SKM-1 treated with dmso at 0.1 percent for 144 hours (cell line): ENCODE measurements around the gene NIFK.
"Not testable (repeated sequence)": the region's sequence is repeated elsewhere in the genome, so short reads cannot be mapped to it uniquely, and the experiment has no call there.

Source experiments
- DNase-seq: peaks from one replicate; lab custom pipeline; 2025; ENCODE audit not compliant: unreplicated experiment; lab: John Stamatoyannopoulos, UW

The NIFK gene

DNA sequence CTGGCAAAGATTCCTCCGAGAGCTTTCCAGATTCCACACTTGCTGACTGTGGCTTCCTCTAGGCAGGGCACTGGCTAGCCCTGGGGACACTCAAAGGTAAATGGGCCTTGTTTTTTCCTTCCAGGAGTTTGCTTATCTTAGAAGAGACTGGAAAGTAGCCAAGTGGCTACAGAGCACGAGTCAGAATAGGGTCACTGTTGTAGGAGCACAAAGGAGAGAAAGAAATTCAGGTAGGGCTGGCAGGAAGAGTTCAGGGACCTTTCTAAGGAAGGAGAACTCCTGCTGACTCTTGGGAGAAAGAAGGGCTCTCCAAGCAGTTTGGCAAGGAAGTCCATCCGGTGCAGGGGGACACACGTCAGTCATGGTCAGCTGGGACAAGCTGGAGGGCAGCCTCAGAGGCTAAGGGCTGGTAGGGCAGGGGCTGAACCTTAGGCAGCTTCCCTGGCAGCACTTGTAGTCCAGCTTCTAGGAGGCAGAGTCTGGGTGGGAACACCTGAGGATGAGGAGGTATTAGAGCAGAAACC, 39.5 kb downstream of the NIFK start:
- no peak for DNase-seq

- no peak for DNase-seq
Measured at GRCh38 chr2:121696410-121696930, 40.2 kb downstream of the NIFK start.

- DNase-seq: no peak
Measured at GRCh38 chr2:121695171-121695451, 41.6 kb downstream of the NIFK start.

GRCh38 chr2:121694398-121695170, 42.1 kb downstream of the NIFK start:
- no peak for DNase-seq

- not testable (repeated sequence) for DNase-seq
Measured at GRCh38 chr2:121690572-121690971, 46.1 kb downstream of the NIFK start.

GRCh38 chr2:121690095-121690494, 46.6 kb downstream of the NIFK start:
- DNase-seq: no peak

GRCh38 chr2:121689356-121689755, 47.3 kb downstream of the NIFK start:
- no peak for DNase-seq

GRCh38 chr2:121688820-121689219, 47.9 kb downstream of the NIFK start:
- DNase-seq: no peak

- DNase-seq: no peak
Measured at GRCh38 chr2:121686902-121687301, 49.8 kb downstream of the NIFK start.

GRCh38 chr2:121686218-121686617, 50.5 kb downstream of the NIFK start:
- DNase-seq: no peak

DNA sequence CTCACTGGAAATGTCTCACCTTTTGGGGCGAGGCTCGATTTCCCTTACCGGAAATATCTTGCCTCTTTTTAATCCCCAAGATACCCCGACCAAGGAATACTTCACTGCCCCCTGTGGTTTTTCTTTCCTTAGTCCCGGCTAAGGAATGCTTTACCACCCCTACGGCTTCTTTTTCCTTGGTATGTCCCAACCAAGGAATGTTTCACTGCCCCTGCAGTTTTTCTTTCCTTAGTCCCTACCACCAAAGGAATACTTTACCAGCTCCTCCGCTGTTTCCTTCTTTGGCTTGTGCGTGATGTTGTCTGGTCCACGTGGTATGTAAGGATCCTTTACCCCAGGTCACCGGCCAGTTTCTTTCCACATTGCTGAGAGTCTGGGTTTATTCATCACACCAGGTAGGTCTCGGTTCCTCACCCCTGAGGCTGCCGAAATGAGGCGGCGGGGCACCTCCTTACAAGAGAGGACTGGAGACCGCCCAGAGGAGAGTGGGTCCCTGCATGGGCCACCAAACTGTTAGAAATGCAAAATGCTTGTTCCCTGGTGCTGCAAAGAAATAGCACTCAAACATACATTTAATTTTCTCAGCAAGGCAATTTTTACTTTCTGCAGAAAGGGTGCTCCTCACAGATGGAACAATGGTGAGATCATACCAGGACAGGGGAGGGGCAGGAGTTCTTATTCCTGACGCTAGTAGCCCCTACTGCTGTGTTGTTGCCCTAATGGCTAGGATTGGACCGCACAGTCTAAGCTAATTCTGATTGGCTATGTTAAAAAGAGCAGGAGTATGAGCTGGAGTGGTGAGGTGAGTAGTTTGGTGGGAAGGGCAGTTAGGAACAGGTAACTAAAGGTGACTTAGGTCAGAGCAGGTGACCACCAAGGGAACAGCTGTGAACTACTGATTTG, 54.0 kb downstream of the NIFK start:
- DNase-seq: no peak

DNA sequence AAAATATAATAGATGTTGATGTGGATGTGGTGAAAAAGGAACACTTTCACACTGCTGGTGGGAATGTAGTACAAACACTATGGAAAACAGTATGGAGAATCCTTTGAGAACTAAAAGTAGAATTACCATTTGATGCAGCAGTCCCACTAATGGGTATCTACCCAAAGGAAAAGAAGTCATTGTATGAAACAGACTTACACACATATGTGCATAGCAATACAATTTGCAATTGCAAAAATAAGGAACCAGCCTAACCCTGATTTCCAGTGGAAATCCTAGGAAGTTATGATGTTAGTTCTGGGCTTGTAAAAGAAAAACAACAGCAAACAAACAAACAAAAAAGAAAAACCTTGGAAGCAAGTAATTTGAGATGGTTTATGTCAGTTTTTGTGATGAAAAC, 58.8 kb downstream of the NIFK start:
- no peak for DNase-seq
